Esophagus muscularis mucosa (tissue), 3 donors: ENCODE data around the gene EXOC3L4.
A peak's percentile ranks its signal among the peaks of the same experiment; 100 is the strongest.

Experiments
- POLR2A ChIP-seq: fragments of 450-650 bp; IDR thresholded peaks from one replicate; pipeline ENCODE4 v1.6.1; 2017; ENCODE audit warnings: antibody characterized with exemption, moderate library complexity, mild to moderate bottlenecking, low read depth
- POLR2AphosphoS5 ChIP-seq, 2 donors: sonication (generic); formaldehyde crosslinking; IDR thresholded peaks; one replicate each; pipeline ENCODE4 v1.6.1; 2017; ENCODE audit warnings: antibody characterized with exemption in 2 of 2
- TF ChIP-seq, protein P1 (sequence below), 3 experiments: fragments of 200-600 bp in 2 of 3; fragments of 450-650 bp in 1 of 3; sonication (generic) in 2 of 3; IDR thresholded peaks; one replicate each; pipeline ENCODE4 v1.5.1; 2017 to 2019; ENCODE audit warnings: antibody characterized with exemption in 3 of 3, mild to moderate bottlenecking in 2 of 3, moderate library complexity in 1 of 3

DNA sequence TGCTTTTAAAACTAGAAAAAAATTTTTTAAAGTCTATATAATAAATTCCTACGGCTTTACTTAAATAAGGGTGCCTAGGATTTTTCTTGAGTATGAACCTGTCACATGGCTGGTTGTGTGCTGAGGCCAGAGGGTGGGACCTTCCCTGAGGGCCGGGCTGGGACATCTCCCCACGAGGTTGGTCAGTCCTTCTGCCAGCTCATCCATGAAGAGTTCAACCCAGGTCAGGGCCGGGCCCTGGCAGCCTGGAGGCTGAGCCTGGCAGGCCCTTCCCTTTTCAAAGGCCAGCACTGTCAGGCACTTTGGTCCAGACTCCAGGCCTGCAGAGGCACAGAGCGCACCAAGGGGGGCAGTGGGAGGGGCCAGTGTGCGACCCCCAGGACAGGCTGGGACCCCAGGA, 60.5 kb downstream of the EXOC3L4 start:
- TF ChIP-seq, protein P1, sequence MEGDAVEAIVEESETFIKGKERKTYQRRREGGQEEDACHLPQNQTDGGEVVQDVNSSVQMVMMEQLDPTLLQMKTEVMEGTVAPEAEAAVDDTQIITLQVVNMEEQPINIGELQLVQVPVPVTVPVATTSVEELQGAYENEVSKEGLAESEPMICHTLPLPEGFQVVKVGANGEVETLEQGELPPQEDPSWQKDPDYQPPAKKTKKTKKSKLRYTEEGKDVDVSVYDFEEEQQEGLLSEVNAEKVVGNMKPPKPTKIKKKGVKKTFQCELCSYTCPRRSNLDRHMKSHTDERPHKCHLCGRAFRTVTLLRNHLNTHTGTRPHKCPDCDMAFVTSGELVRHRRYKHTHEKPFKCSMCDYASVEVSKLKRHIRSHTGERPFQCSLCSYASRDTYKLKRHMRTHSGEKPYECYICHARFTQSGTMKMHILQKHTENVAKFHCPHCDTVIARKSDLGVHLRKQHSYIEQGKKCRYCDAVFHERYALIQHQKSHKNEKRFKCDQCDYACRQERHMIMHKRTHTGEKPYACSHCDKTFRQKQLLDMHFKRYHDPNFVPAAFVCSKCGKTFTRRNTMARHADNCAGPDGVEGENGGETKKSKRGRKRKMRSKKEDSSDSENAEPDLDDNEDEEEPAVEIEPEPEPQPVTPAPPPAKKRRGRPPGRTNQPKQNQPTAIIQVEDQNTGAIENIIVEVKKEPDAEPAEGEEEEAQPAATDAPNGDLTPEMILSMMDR (IDR thresholded peaks at IDR 0.05), result no peak
- no peak for TF ChIP-seq POLR2A
- peak in 1 of 2 donors; percentile 61 for TF ChIP-seq POLR2AphosphoS5 (IDR thresholded peaks at IDR 0.05)
